ENCODE results near the gene CAMK4. TPM values are rescaled to one million over a fixed set of nuclear protein-coding genes. Genes with fewer than 3 reads are reported as not detected.

The CAMK4 gene
- total RNA-seq, 1 experiment from 2014 or later = not detected

GRCh38 chr5:111266491-111266890, 42.3 kb downstream of the CAMK4 start:
- H3K79me2 ChIP-seq (ENCODE audit: low read depth) = no peaks in the 10 kb centered on the region
- H3F3A ChIP-seq (ENCODE audit: insufficient read depth, low read depth) = no peaks in the 10 kb centered on the region
- no peaks in the 10 kb centered on the region for H4K20me1 ChIP-seq (ENCODE audit: insufficient read depth)
- ChIA-PET POLR2A (ENCODE audit: unreplicated experiment) (no interaction called here), CTCF (no interaction called here)
- intact Hi-C loops (cut with micrococcal nuclease; ENCODE audit: unreplicated experiment) = no loop called here
- BruUV-seq (replicated peaks) = no TSS peak
- H3K27ac ChIP-seq = no peak overlapping the region
- no peaks in the 10 kb centered on the region for H3K36me3 ChIP-seq (ENCODE audit: low read depth)
- TF ChIP-seq EZH2 (IDR thresholded peaks at IDR 0.05; ENCODE audit: low read depth) (no peak), CTCF (conservative IDR thresholded peaks at IDR 0.05) (no peak)
- H2AFZ ChIP-seq = no peak overlapping the region
- no peaks in the 10 kb centered on the region for H3K9me2 ChIP-seq (ENCODE audit: insufficient read depth)
- H3K4me3 ChIP-seq = no peak overlapping the region
- no peak for DNase-seq
- H3K4me1 ChIP-seq (replicated peaks; ENCODE audit: insufficient read depth) = no peaks in the 10 kb centered on the region
- H3K9me3 ChIP-seq (ENCODE audit: insufficient read depth, low read depth) = no peaks in the 10 kb centered on the region
- no peaks in the 10 kb centered on the region for H3K27me3 ChIP-seq (ENCODE audit: insufficient read depth, low read depth)
- no peak overlapping the region for H3K4me2 ChIP-seq

GRCh38 chr5:111268300-111268699, 44.1 kb downstream of the CAMK4 start:
- TF ChIP-seq EZH2 (IDR thresholded peaks at IDR 0.05; ENCODE audit: low read depth) (no peak), CTCF (conservative IDR thresholded peaks at IDR 0.05) (no peak)
- no peaks in the 10 kb centered on the region for H4K20me1 ChIP-seq (ENCODE audit: insufficient read depth)
- no peaks in the 10 kb centered on the region for H3K79me2 ChIP-seq (ENCODE audit: low read depth)
- BruUV-seq (replicated peaks) = no TSS peak
- no peak overlapping the region for H3K4me3 ChIP-seq
- no peaks in the 10 kb centered on the region for H3K27me3 ChIP-seq (ENCODE audit: insufficient read depth, low read depth)
- CTCF ChIA-PET = no interaction called here
- H3K9me3 ChIP-seq (ENCODE audit: insufficient read depth, low read depth) = no peaks in the 10 kb centered on the region
- H3F3A ChIP-seq (ENCODE audit: insufficient read depth, low read depth) = no peaks in the 10 kb centered on the region
- no peak for DNase-seq
- no peak overlapping the region for H3K4me2 ChIP-seq
- POLR2A ChIA-PET (ENCODE audit: unreplicated experiment) = no interaction called here
- H3K4me1 ChIP-seq (replicated peaks; ENCODE audit: insufficient read depth) = no peaks in the 10 kb centered on the region
- H3K27ac ChIP-seq = no peak overlapping the region
- H3K36me3 ChIP-seq (ENCODE audit: low read depth) = no peaks in the 10 kb centered on the region
- H2AFZ ChIP-seq = no peak overlapping the region
- no peaks in the 10 kb centered on the region for H3K9me2 ChIP-seq (ENCODE audit: insufficient read depth)
- intact Hi-C loops (cut with micrococcal nuclease; ENCODE audit: unreplicated experiment) = no loop called here

GRCh38 chr5:111271885-111272284, 47.7 kb downstream of the CAMK4 start:
- Histone ChIP-seq H3K27me3 (ENCODE audit: insufficient read depth, low read depth) (no peaks in the 10 kb centered on the region), H3K9me2 (ENCODE audit: insufficient read depth) (no peaks in the 10 kb centered on the region), H3K4me3 (no peak overlapping the region), H4K20me1 (ENCODE audit: insufficient read depth) (no peaks in the 10 kb centered on the region), H3K79me2 (ENCODE audit: low read depth) (no peaks in the 10 kb centered on the region), H3K4me1 (replicated peaks; ENCODE audit: insufficient read depth) (no peaks in the 10 kb centered on the region), H3K27ac (no peak overlapping the region), H3K36me3 (ENCODE audit: low read depth) (no peaks in the 10 kb centered on the region), H3F3A (ENCODE audit: insufficient read depth, low read depth) (no peaks in the 10 kb centered on the region), H3K9me3 (ENCODE audit: insufficient read depth, low read depth) (no peaks in the 10 kb centered on the region), H3K4me2 (no peak overlapping the region), H2AFZ (no peak overlapping the region)
- CTCF ChIA-PET = no interaction called here
- POLR2A ChIA-PET (ENCODE audit: unreplicated experiment) = no interaction called here
- DNase-seq = no peak
- BruUV-seq (replicated peaks) = no TSS peak
- no peak for TF ChIP-seq EZH2 (IDR thresholded peaks at IDR 0.05; ENCODE audit: low read depth)
- intact Hi-C loops (cut with micrococcal nuclease; ENCODE audit: unreplicated experiment) = no loop called here

- Histone ChIP-seq H3K4me3 (no peak overlapping the region), H3K4me2 (no peak overlapping the region), H3K9me3 (ENCODE audit: insufficient read depth, low read depth) (no peaks in the 10 kb centered on the region), H3K79me2 (ENCODE audit: low read depth) (no peaks in the 10 kb centered on the region), H3K27me3 (ENCODE audit: insufficient read depth, low read depth) (no peaks in the 10 kb centered on the region), H3K9me2 (ENCODE audit: insufficient read depth) (no peaks in the 10 kb centered on the region), H3K27ac (no peak overlapping the region), H2AFZ (no peak overlapping the region), H3K36me3 (ENCODE audit: low read depth) (no peaks in the 10 kb centered on the region), H4K20me1 (ENCODE audit: insufficient read depth) (no peaks in the 10 kb centered on the region), H3K4me1 (replicated peaks; ENCODE audit: insufficient read depth) (no peaks in the 10 kb centered on the region), H3F3A (ENCODE audit: insufficient read depth, low read depth) (no peaks in the 10 kb centered on the region)
- TF ChIP-seq CTCF (conservative IDR thresholded peaks at IDR 0.05) (no peak), EZH2 (IDR thresholded peaks at IDR 0.05; ENCODE audit: low read depth) (no peak)
- no TSS peak for BruUV-seq (replicated peaks)
- intact Hi-C loops (cut with micrococcal nuclease; ENCODE audit: unreplicated experiment) = no loop called here
- ChIA-PET CTCF (interaction anchor here (0.6 kb wide), 1 partner anchor 229 kb away, joined by 5 read pairs; no protein-coding TSS in a partner anchor), POLR2A (ENCODE audit: unreplicated experiment) (no interaction called here)
- DNase-seq = no peak
Observed at GRCh38 chr5:111277061-111277460, 52.9 kb downstream of the CAMK4 start.

Measured in PC-9 (cell line).